ENCODE data around the gene CRTAC1.

CRTAC1 gene

DNA sequence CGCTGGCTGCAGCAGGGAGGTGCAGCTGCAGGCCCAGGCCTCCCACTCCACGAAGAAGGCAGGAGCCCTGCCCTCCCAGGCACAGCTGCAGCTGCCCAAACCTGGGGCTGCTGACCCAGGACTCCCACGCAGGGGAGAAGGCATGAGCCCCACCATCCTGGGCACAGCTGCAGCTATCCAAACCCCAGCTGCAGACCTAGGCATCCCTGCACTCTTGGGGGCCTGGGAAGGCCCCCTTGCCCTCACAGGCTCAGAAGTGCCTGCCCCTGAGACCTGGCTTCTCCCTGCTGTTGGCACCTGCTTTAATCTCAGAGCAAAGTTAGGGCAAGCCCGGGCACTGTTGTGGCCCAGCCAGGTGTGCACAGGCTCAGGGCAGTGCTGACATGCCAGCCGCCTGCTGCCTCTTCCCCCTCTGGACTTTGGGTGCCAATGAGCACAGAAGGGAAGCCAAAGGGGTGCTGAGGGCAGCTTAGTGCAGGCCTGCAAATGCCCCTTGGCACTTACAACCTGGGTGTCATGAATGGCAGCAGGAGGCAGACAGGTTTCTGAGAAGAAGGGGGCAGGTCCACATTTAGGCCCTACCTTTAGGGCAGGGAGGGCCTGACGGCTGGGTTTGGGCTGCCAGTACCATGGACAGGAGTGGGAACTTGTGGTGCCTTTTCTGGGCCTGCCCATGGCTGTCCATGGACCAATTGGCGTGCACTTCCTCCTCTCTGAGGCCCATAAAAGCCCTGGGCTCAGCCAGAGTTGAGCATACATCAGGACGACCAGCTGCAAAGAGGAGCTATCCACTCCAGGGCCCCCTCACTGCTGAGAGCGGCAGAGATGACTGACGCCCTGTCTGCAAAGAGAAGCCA is 31.1 kb downstream of the CRTAC1 start:
- TF ChIP-seq, protein P1, sequence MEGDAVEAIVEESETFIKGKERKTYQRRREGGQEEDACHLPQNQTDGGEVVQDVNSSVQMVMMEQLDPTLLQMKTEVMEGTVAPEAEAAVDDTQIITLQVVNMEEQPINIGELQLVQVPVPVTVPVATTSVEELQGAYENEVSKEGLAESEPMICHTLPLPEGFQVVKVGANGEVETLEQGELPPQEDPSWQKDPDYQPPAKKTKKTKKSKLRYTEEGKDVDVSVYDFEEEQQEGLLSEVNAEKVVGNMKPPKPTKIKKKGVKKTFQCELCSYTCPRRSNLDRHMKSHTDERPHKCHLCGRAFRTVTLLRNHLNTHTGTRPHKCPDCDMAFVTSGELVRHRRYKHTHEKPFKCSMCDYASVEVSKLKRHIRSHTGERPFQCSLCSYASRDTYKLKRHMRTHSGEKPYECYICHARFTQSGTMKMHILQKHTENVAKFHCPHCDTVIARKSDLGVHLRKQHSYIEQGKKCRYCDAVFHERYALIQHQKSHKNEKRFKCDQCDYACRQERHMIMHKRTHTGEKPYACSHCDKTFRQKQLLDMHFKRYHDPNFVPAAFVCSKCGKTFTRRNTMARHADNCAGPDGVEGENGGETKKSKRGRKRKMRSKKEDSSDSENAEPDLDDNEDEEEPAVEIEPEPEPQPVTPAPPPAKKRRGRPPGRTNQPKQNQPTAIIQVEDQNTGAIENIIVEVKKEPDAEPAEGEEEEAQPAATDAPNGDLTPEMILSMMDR (IDR thresholded peaks at IDR 0.05), result no peak

DNA sequence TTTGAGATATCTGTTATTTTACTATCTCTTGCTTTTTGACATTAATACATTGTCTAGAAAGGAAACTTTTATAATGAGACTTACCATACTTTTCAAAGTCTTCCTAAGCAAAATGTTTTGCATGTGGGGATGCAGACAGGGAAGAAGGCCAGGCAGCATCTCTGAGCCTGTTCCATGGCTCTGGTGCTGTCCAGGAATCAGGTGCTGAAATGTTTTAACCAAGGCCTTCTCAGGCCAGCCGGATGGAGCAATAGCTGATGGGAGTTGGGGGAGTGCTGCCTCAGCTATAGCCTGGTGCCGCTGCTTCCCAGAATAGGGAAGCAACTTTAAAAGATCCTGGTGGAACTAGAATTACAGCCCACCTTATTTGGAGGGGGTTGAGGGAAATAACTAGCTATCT is 38.5 kb downstream of the CRTAC1 start:
- TF ChIP-seq, protein P1 (IDR thresholded peaks at IDR 0.05), result no peak

DNA sequence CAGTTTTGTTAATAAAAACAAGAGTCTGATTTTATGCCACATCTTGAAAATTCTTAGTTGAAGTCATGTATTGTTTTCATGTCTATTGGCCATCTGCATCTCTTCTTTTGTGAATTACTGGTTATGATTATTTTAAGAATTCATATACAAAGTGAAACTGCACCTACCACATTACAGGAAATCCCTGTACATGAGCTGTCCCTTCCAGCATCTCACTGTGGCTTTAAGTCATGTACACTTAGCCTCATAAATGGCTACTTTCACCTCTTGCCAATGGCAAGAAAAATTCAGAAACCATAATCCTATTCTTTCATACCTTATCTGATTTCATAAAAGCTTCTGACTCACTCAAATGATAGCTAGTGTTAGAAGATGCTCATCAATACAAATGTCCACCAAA is 48.6 kb downstream of the CRTAC1 start:
- TF ChIP-seq, protein P1 (IDR thresholded peaks at IDR 0.05), result no peak

DNA sequence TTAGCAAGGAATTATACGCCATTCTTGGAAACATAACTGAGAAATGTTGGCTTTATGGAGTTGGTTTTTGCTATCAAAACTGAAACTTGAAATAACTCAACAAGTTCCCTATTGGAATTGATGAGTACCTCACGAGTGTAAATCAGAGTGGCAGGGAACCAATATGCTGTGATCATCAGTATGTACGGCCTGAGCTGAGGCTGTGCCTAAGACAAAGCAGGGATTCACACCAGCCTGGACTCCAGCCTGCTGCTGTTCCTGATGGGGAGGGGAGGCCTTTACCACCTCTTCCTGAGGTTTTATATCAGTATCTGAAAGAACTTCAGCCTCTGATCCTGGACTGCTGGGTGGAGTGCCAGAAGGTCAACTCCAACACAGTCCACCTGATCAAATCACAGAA is 52.7 kb downstream of the CRTAC1 start:
- TF ChIP-seq, protein P1 (IDR thresholded peaks at IDR 0.05), result no peak

DNA sequence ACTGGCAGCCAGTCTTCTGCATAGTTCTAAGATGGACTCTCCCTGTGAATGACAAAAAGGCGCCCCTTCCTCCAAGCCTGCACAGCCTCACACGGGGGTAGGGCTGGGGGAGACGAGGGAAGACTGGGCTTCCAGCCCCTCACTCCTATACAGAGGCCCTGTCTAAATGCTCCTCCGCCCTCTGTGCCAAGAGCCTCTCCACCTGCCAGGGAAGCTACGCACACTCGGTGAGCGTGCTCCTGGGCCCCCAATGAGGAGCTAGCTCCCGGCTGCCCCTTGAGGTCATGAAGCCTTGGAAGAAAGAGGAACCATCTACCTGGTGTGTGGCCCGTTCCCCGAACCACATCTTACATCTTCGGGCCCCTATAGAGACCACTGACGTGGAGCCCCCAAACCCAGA is 54.8 kb downstream of the CRTAC1 start:
- TF ChIP-seq, protein P1 (IDR thresholded peaks at IDR 0.05), result no peak

DNA sequence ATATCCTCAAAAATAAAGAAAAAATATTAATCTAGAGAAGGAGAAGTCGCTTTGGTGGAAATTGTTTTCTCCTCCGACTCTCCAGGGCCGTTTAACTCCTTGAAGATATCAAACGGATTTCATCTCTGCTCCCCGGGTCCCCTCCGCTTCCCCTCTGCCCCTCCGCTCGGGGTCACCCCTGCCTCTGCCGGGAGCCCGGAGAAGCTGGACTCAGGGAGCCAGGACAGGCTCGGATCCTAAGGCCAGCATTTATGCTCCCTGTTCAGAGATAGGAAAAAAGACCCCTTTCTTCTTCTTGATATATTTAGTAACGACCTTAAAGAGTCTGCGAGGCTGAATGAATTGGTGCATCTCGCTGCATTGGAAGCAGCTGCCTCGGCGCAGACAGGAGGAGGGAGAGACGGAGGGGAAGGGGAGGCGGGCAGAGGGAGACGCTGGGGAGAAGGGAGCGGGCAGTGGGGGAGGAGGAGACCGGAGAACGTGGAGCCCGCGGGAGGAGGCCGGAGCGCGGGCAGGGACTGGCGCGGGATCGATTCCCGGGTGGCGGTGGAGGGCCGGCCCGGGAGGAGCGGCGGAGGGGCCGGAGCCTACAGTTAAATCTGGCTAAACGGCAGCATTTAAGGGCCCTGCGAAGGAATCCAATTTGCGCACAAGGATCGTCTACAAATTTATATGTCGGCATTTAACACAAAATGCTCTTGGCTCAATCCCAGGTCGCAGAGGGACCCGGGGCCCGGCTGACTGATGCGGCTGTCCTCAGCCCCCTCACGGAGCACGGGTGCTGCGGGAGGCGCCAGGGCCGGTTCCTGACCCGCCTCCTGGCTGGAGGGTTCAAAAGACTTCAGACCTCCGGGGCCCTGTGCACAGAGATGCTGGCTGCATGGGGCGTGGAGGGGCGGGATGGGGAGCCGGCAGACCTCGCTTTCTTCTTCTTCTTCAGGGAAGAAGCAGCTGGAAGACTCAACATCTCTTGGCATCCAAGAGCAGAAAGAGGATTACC is 55.6 kb downstream of the CRTAC1 start:
- TF ChIP-seq, protein P1 (IDR thresholded peaks at IDR 0.05), result no peak

DNA sequence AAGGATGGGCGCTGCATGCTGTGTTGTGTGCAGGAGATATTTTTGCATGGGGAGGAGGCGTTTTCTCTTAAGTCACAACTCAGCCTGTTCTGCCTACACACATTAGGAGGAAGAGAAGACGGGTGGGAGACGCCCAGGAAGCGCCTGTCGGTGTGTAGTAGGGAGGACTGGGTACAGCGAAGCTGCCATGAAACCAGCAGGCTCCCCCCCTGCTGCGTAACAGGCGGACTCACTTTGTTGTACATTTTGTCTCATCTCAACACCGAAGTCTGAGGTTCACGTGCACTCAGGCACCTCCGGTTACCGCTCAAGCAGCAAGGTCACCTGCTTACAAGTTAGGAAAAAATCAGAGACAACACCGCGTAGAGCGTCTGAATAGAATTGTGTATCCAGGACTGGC is 56.3 kb downstream of the CRTAC1 start:
- TF ChIP-seq, protein P1 (IDR thresholded peaks at IDR 0.05), result no peak

Measured in LNCAP (cell line).